ENCODE data around the gene RSRC1.

The RSRC1 gene

GRCh38 chr3:158166223-158166622, 56.3 kb downstream of the RSRC1 start:
- H3K4me3 ChIP-seq (ENCODE audit: low read length): no peak overlapping the region
- H3K4me2 ChIP-seq (ENCODE audit: low read length): no peak overlapping the region
- no peaks in the 10 kb centered on the region for H3K9me2 ChIP-seq (replicated peaks; ENCODE audit: control insufficient read depth, low read length)

GRCh38 chr3:158167737-158168557, 58.1 kb downstream of the RSRC1 start:
- Histone ChIP-seq H3K4me3 (ENCODE audit: low read length) (no peak overlapping the region), H3K9me2 (replicated peaks; ENCODE audit: control insufficient read depth, low read length) (no peaks in the 10 kb centered on the region), H3K79me2 (ENCODE audit: control insufficient read depth, low read length) (peaks cover 2% of the 10 kb centered on the region; the same call in 1 of the 2 replicates), H3K9me3 (ENCODE audit: control insufficient read depth, insufficient read depth, low read length) (no peaks in the 10 kb centered on the region), H3K27me3 (ENCODE audit: control insufficient read depth, low read length) (no peaks in the 10 kb centered on the region), H3K4me2 (ENCODE audit: low read length) (no peak overlapping the region), H3K36me3 (ENCODE audit: control insufficient read depth, low read length) (peaks cover 14% of the 10 kb centered on the region), H3F3A (ENCODE audit: control insufficient read depth, insufficient read depth) (no peaks in the 10 kb centered on the region), H3K27ac (ENCODE audit: low read depth, low read length) (no peak overlapping the region), H4K20me1 (ENCODE audit: control insufficient read depth, insufficient read depth, low read depth, low read length) (no peaks in the 10 kb centered on the region), H3K4me1 (ENCODE audit: control insufficient read depth, low read length) (no peaks in the 10 kb centered on the region)
- TF ChIP-seq CTCF (IDR thresholded peaks at IDR 0.05; ENCODE audit: low read depth, low read length, poor library complexity, severe bottlenecking) (no peak), EZH2phosphoT487 (IDR thresholded peaks at IDR 0.05; ENCODE audit: borderline replicate concordance, low read length) (no peak)

More at GRCh38 chr3:158166223-158166622, 56.3 kb downstream of the RSRC1 start:
- Histone ChIP-seq H4K20me1 (ENCODE audit: control insufficient read depth, insufficient read depth, low read depth, low read length) (no peaks in the 10 kb centered on the region), H3K27me3 (ENCODE audit: control insufficient read depth, low read length) (no peaks in the 10 kb centered on the region), H3K9me3 (ENCODE audit: control insufficient read depth, insufficient read depth, low read length) (no peaks in the 10 kb centered on the region), H3K36me3 (ENCODE audit: control insufficient read depth, low read length) (peaks cover 9% of the 10 kb centered on the region), H3F3A (ENCODE audit: control insufficient read depth, insufficient read depth) (no peaks in the 10 kb centered on the region), H3K27ac (ENCODE audit: low read depth, low read length) (no peak overlapping the region), H3K4me1 (ENCODE audit: control insufficient read depth, low read length) (no peaks in the 10 kb centered on the region), H3K79me2 (ENCODE audit: control insufficient read depth, low read length) (peaks cover 12% of the 10 kb centered on the region)
- TF ChIP-seq EZH2phosphoT487 (IDR thresholded peaks at IDR 0.05; ENCODE audit: borderline replicate concordance, low read length): no peak
- no peak for TF ChIP-seq CTCF (IDR thresholded peaks at IDR 0.05; ENCODE audit: low read depth, low read length, poor library complexity, severe bottlenecking)

- H3K9me3 ChIP-seq (ENCODE audit: control insufficient read depth, insufficient read depth, low read length): no peaks in the 10 kb centered on the region
- no peak overlapping the region for H3K4me3 ChIP-seq (ENCODE audit: low read length)
- H4K20me1 ChIP-seq (ENCODE audit: control insufficient read depth, insufficient read depth, low read depth, low read length): no peaks in the 10 kb centered on the region
- peaks cover 14% of the 10 kb centered on the region for H3K36me3 ChIP-seq (ENCODE audit: control insufficient read depth, low read length)
- no peaks in the 10 kb centered on the region for H3K27me3 ChIP-seq (ENCODE audit: control insufficient read depth, low read length)
- TF ChIP-seq EZH2phosphoT487 (IDR thresholded peaks at IDR 0.05; ENCODE audit: borderline replicate concordance, low read length): no peak
- TF ChIP-seq CTCF (IDR thresholded peaks at IDR 0.05; ENCODE audit: low read depth, low read length, poor library complexity, severe bottlenecking): no peak
- H3K4me1 ChIP-seq (ENCODE audit: control insufficient read depth, low read length): no peaks in the 10 kb centered on the region
- H3K27ac ChIP-seq (ENCODE audit: low read depth, low read length): no peak overlapping the region
- 0 out of 2 replicates have a peak, but pooled peaks cover 2% of the 10 kb centered on the region for H3K79me2 ChIP-seq (ENCODE audit: control insufficient read depth, low read length)
- no peaks in the 10 kb centered on the region for H3K9me2 ChIP-seq (replicated peaks; ENCODE audit: control insufficient read depth, low read length)
- H3F3A ChIP-seq (ENCODE audit: control insufficient read depth, insufficient read depth): no peaks in the 10 kb centered on the region
- H3K4me2 ChIP-seq (ENCODE audit: low read length): no peak overlapping the region
Observed at GRCh38 chr3:158169091-158169491, 59.2 kb downstream of the RSRC1 start.

Data from DOHH2 (cell line).